Measurements from ENCODE around the gene ERC1. TPM values are rescaled to one million over a fixed set of nuclear protein-coding genes. Genes with fewer than 3 reads are reported as not detected.

Gene ERC1
- polyA plus RNA-seq, 1 donor from 2014 or later = 7.1 TPM

GRCh38 chr12:1212526-1212925 is 221.5 kb downstream of the ERC1 start:
- Histone ChIP-seq H2AFZ (ENCODE audit: low read depth, low read length) (no peak overlapping the region), H3K9ac (ENCODE audit: low read length) (no peak overlapping the region), H3K27me3 (ENCODE audit: insufficient read depth, low read depth, low read length) (no peaks in the 10 kb centered on the region), H3K79me2 (replicated peaks; ENCODE audit: insufficient read depth, low read length) (no peaks in the 10 kb centered on the region), H3K36me3 (ENCODE audit: insufficient read depth, low read length) (no peaks in the 10 kb centered on the region), H4K20me1 (ENCODE audit: insufficient read depth) (no peaks in the 10 kb centered on the region), H3K9me2 (ENCODE audit: insufficient read depth, low read length) (no peaks in the 10 kb centered on the region), H3K27ac (ENCODE audit: low read length) (no peak overlapping the region), H3K4me3 (ENCODE audit: low read length) (no peak overlapping the region), H3K9me3 (ENCODE audit: low read length) (no peaks in the 10 kb centered on the region), H3F3A (ENCODE audit: insufficient read depth, low read length, poor library complexity, severe bottlenecking) (no peaks in the 10 kb centered on the region), H3K4me2 (ENCODE audit: low read length) (no peak overlapping the region)
- TF ChIP-seq EZH2 (IDR thresholded peaks at IDR 0.05; ENCODE audit: borderline replicate concordance, insufficient read depth, low read length, poor library complexity, severe bottlenecking) (no peak), CTCF (IDR thresholded peaks at IDR 0.05; ENCODE audit: poor library complexity, severe bottlenecking) (no peak), SMC3 (conservative IDR thresholded peaks at IDR 0.05; ENCODE audit: poor library complexity) (no peak), REST (IDR thresholded peaks at IDR 0.05; ENCODE audit: borderline replicate concordance) (no peak), TAF1 (IDR thresholded peaks at IDR 0.05; ENCODE audit: low read depth) (no peak), POLR2AphosphoS5 (IDR thresholded peaks at IDR 0.05) (no peak), EP300 (conservative IDR thresholded peaks at IDR 0.05; ENCODE audit: poor library complexity, severe bottlenecking) (no peak), MXI1 (conservative IDR thresholded peaks at IDR 0.05; ENCODE audit: poor library complexity, severe bottlenecking) (no peak), RAD21 (conservative IDR thresholded peaks at IDR 0.05) (no peak)

GRCh38 chr12:1213205-1213604 is 222.2 kb downstream of the ERC1 start:
- TF ChIP-seq REST (IDR thresholded peaks at IDR 0.05; ENCODE audit: borderline replicate concordance) (no peak), EP300 (conservative IDR thresholded peaks at IDR 0.05; ENCODE audit: poor library complexity, severe bottlenecking) (no peak), CTCF (IDR thresholded peaks at IDR 0.05; ENCODE audit: poor library complexity, severe bottlenecking) (no peak), MXI1 (conservative IDR thresholded peaks at IDR 0.05; ENCODE audit: poor library complexity, severe bottlenecking) (no peak)

More at GRCh38 chr12:1213205-1213604, 222.2 kb downstream of the ERC1 start:
- H3K36me3 ChIP-seq (ENCODE audit: insufficient read depth, low read length) = no peaks in the 10 kb centered on the region
- H3K9me2 ChIP-seq (ENCODE audit: insufficient read depth, low read length) = no peaks in the 10 kb centered on the region
- H3K27me3 ChIP-seq (ENCODE audit: insufficient read depth, low read depth, low read length) = no peaks in the 10 kb centered on the region
- no peak overlapping the region for H3K4me2 ChIP-seq (ENCODE audit: low read length)
- H3K27ac ChIP-seq (ENCODE audit: low read length) = no peak overlapping the region
- H3K9ac ChIP-seq (ENCODE audit: low read length) = no peak overlapping the region
- H3K4me3 ChIP-seq (ENCODE audit: low read length) = no peak overlapping the region
- H3F3A ChIP-seq (ENCODE audit: insufficient read depth, low read length, poor library complexity, severe bottlenecking) = no peaks in the 10 kb centered on the region
- no peaks in the 10 kb centered on the region for H4K20me1 ChIP-seq (ENCODE audit: insufficient read depth)
- H2AFZ ChIP-seq (ENCODE audit: low read depth, low read length) = no peak overlapping the region
- no peaks in the 10 kb centered on the region for H3K79me2 ChIP-seq (replicated peaks; ENCODE audit: insufficient read depth, low read length)
- H3K9me3 ChIP-seq (ENCODE audit: low read length) = no peaks in the 10 kb centered on the region

Measured in neural cell (in vitro differentiated cells).